ENCODE data around the gene TRABD.
"Not testable (repeated sequence)": the region's sequence is repeated elsewhere in the genome, so short reads cannot be mapped to it uniquely, and the experiment has no call there.

The TRABD gene

GRCh38 chr22:50185375-50186087, at the start of gene TRABD:
Gene TRABD, plus strand, starts transcription at chr22:50185913. Its CDS starts 7,148 bp downstream, at chr22:50193061.
- TF ChIP-seq GATA1 (IDR thresholded peaks at IDR 0.05; ENCODE audit: low read depth, low read length) (no peak), POLR2A (IDR thresholded peaks at IDR 0.05; ENCODE audit: low read length) (no peak)
- DNase-seq: peak; percentile 92 to 95

GRCh38 chr22:50136581-50137015, 49.1 kb upstream of the TRABD start:
- DNase-seq: no peak
- TF ChIP-seq POLR2A (IDR thresholded peaks at IDR 0.05; ENCODE audit: low read length): no peak
- no peak for TF ChIP-seq GATA1 (IDR thresholded peaks at IDR 0.05; ENCODE audit: low read depth, low read length)

- not testable (repeated sequence) for DNase-seq
Observed at GRCh38 chr22:50137277-50137676, 48.4 kb upstream of the TRABD start.

- DNase-seq: no peak
Observed at GRCh38 chr22:50138041-50138440, 47.7 kb upstream of the TRABD start.

GRCh38 chr22:50138988-50139387, 46.7 kb upstream of the TRABD start:
- DNase-seq: no peak
- TF ChIP-seq GATA1 (IDR thresholded peaks at IDR 0.05; ENCODE audit: low read depth, low read length) (no peak), POLR2A (IDR thresholded peaks at IDR 0.05; ENCODE audit: low read length) (no peak)

More at GRCh38 chr22:50138041-50138440, 47.7 kb upstream of the TRABD start:
- TF ChIP-seq GATA1 (IDR thresholded peaks at IDR 0.05; ENCODE audit: low read depth, low read length) (no peak), POLR2A (IDR thresholded peaks at IDR 0.05; ENCODE audit: low read length) (no peak)

GRCh38 chr22:50139843-50140415, 45.8 kb upstream of the TRABD start:
- TF ChIP-seq GATA1 (IDR thresholded peaks at IDR 0.05; ENCODE audit: low read depth, low read length): no peak
- no peak for TF ChIP-seq POLR2A (IDR thresholded peaks at IDR 0.05; ENCODE audit: low read length)
- no peak for DNase-seq

- DNase-seq: no peak
- TF ChIP-seq GATA1 (IDR thresholded peaks at IDR 0.05; ENCODE audit: low read depth, low read length) (no peak), POLR2A (IDR thresholded peaks at IDR 0.05; ENCODE audit: low read length) (no peak)
Observed at GRCh38 chr22:50140615-50141014, 45.1 kb upstream of the TRABD start.

GRCh38 chr22:50141462-50141861, 44.3 kb upstream of the TRABD start:
- TF ChIP-seq GATA1 (IDR thresholded peaks at IDR 0.05; ENCODE audit: low read depth, low read length) (no peak), POLR2A (IDR thresholded peaks at IDR 0.05; ENCODE audit: low read length) (no peak)
- no peak for DNase-seq

- DNase-seq: no peak
- TF ChIP-seq POLR2A (IDR thresholded peaks at IDR 0.05; ENCODE audit: low read length): no peak
- TF ChIP-seq GATA1 (IDR thresholded peaks at IDR 0.05; ENCODE audit: low read depth, low read length): no peak
Observed at GRCh38 chr22:50141891-50142363, 43.8 kb upstream of the TRABD start.

GRCh38 chr22:50143096-50143495, 42.6 kb upstream of the TRABD start:
- no peak for DNase-seq
- TF ChIP-seq POLR2A (IDR thresholded peaks at IDR 0.05; ENCODE audit: low read length) (no peak), GATA1 (IDR thresholded peaks at IDR 0.05; ENCODE audit: low read depth, low read length) (no peak)

- TF ChIP-seq GATA1 (IDR thresholded peaks at IDR 0.05; ENCODE audit: low read depth, low read length) (no peak), POLR2A (IDR thresholded peaks at IDR 0.05; ENCODE audit: low read length) (no peak)
- peak in 1 of 2 experiments; percentile 36 for DNase-seq
Observed at GRCh38 chr22:50144005-50144614, 41.6 kb upstream of the TRABD start.

- no peak for TF ChIP-seq POLR2A (IDR thresholded peaks at IDR 0.05; ENCODE audit: low read length)
- TF ChIP-seq GATA1 (IDR thresholded peaks at IDR 0.05; ENCODE audit: low read depth, low read length): no peak
- DNase-seq: no peak
Observed at GRCh38 chr22:50145721-50146438, 39.8 kb upstream of the TRABD start.

- peak; percentile 39 to 55 for DNase-seq
Observed at GRCh38 chr22:50146439-50147238, 39.1 kb upstream of the TRABD start.

GRCh38 chr22:50147258-50148165, 38.2 kb upstream of the TRABD start:
- not testable (repeated sequence) for DNase-seq

More at GRCh38 chr22:50146439-50147238, 39.1 kb upstream of the TRABD start:
- TF ChIP-seq POLR2A (IDR thresholded peaks at IDR 0.05; ENCODE audit: low read length) (no peak), GATA1 (IDR thresholded peaks at IDR 0.05; ENCODE audit: low read depth, low read length) (no peak)

All from erythroblast (primary cell).